Fibroblast of lung (primary cell): ENCODE measurements around the gene PIAS4.

Experiments
- CTCF ChIP-seq, 2 donors: IDR thresholded peaks in 1 of 2; conservative IDR thresholded peaks in 1 of 2; 1 replicate in 1 of 2; 2 replicates in 1 of 2; pipeline ENCODE4 v1.5.1; 2011 to 2012; ENCODE audit warnings: low read length in 2 of 2, control low read depth in 1 of 2, inconsistent platforms in 1 of 2, low read depth in 1 of 2, mild to moderate bottlenecking in 1 of 2
- EZH2 ChIP-seq: IDR thresholded peaks from 2 replicates; pipeline ENCODE4 v1.5.1; 2012; ENCODE audit warnings: low read length, control low read depth, mild to moderate bottlenecking; ENCODE audit errors: missing control alignments

GRCh38 chr19:3983936-3984583 is 23.5 kb upstream of the PIAS4 start:
- no peak for TF ChIP-seq CTCF (conservative IDR thresholded peaks at IDR 0.05 in 1 of 2, IDR thresholded peaks at IDR 0.05 in 1 of 2; ENCODE audit: low read depth in 1 of 2, low read length in 2 of 2)
- TF ChIP-seq EZH2 = no peak
